GM21786 (cell line): ENCODE data around the gene EXPH5.

ENCODE experiments used
- ATAC-seq: cut with Tn5 transposase; IDR thresholded peaks from one replicate; pipeline ENCODE4 v1.9.1; 2021; ENCODE audit not compliant: unreplicated experiment

Gene EXPH5

DNA sequence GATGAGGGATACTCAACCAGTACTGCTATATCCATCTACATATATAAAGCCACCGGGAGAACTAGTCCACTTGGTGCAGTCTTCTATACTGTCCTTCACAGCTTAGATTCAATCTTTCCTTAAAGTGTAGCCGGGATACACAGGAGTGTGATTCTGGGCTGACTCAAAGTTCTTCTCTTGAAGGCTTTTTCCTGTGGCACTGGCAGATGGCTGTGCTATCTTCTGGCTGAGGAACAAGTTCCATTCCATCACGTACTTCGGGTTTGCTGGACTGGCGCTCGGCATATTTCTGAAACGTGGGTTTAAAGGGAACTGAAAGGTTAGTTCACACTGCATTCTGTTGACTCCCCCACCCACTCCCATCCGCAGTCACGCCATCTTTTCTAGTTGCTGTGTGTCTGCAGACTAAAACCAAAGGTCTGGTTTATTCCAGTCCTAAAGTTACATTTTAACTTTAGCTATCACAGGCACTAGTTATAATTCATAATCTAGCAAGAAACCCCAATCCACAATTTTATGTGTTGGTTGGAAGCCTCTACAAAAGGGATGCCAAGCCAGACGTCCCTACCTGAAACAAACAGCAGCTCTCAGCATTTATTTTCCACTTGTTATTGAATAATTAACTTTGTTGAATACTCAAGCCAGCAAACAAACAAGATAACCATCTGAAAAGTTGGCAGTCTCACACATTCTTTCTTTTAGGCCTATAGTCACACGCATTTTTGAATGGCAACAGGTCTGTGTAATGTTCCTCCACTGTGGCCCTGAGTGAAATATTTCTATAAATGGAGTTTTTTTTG lies 118.7 kb downstream of the EXPH5 start:
- ATAC-seq: no peak

DNA sequence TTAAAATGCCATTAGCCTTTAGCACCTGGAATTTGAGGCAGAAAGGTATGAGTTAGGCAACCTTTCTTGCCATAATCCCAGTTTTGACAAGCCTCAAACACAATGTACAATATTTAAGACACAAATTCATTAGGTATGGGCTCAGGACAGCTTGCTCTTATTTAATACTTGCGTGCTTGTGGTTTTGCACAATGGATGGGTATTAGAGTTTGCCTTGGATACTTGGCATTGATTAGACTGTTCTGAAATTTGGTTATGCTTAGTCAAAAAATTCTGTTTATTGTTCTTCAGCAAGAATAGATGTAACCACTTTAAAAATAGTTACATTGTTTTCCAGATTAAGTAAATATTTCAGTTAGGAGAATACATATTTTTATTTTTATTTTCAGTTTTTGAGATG lies 120.9 kb downstream of the EXPH5 start:
- no peak for ATAC-seq

DNA sequence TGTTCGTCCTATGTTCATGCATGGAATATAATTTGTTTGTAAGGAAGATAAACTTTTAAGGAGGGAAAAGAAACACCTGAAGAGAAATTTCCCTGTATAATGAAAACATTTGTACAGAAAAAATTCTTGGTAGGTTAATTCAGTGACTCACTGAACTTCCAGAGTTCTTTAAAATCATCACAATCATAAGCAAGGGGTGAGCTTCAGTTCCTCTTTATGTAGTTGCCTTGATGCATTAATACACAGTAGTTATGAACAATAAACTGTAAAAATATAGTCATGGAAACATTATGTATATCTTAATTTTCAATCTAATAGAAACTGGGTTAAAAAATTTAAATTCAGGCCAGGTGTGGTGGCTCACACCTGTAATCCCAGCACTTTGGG lies 125.1 kb downstream of the EXPH5 start:
- ATAC-seq: no peak

DNA sequence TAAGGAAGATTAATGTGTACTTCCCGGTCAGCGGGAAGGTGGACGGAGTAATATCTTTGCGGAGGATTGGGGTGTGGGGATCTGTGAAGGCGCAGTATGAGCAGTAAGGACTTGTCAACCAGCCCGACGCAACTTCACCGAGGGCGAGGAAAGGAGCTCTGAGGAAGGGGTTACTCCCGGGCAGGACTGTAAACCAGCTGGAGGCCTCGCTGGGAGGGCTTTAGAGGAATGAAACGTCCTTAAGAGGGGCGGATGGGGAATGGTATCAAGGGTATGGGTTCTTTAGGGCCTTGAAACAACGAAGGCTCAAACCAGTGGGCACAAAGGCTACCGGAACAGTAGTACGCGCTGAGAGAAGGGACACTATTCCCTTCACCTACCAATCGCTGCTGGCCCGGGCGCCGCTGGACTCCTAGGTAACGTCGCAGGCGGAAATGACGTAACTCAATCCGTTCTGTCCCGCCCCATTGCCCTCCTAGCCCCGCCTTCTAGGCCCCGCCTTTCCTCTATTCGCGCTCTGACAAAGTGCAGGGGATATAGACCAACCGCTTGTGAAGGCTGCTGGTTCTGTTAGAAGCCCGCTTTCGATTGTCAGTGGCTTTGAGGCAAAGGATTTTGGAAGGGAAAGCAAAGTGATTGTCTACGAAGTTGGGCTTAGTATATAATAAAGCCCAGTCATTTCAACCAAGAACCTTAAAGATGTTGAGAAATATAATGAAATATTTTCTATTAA lies 126.3 kb downstream of the EXPH5 start, which contains the start of gene C11orf65:
Gene C11orf65 (minus strand): TSS at position 439 of the 733 bp plus-strand sequence. CDS start 5,970 bp downstream, outside the sequence.
- peak; percentile 99 for ATAC-seq

DNA sequence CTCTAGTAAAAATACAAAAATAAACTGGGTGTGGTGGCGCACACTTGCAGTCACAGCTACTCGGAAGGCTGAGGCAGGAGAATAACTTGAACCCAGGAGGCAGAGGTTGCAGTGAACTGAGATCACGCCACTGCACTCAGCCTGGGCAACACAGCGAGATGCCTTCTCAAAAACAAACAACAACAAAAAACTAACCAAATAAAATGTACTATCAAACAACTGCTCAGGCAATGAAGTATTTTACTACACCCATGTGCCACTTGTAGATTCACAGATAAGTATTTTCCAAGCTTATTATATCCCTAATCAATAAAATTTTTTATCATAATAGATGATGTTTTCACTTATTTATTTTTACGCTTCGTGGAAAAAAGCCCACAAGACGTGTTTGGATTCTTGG lies 127.2 kb downstream of the EXPH5 start:
- ATAC-seq: no peak
